K562 (cell line): ENCODE measurements around the gene MYH7.

Experiments
- TF ChIP-seq, protein P1 (sequence below), 2 experiments: fragments of 200-800 bp in 1 of 2; sonication (Bioruptor generic) in 1 of 2; sonication (generic) in 1 of 2; formaldehyde crosslinking in 1 of 2; IDR thresholded peaks in 1 of 2; conservative IDR thresholded peaks in 1 of 2; 2 replicates each; pipeline versions ENCODE4 v1.5.0 to v1.6.1; 2016 to 2020; ENCODE audit warnings: missing compliant biosample characterization in 1 of 2, missing genetic modification characterization in 1 of 2, missing genetic modification reagents in 1 of 2
- TF ChIP-seq, protein P2 (sequence below), 3 experiments: IDR thresholded peaks in 2 of 3; conservative IDR thresholded peaks in 1 of 3; 2 replicates each; pipeline ENCODE4 v1.5.1; 2011 to 2012; ENCODE audit warnings: low read length in 3 of 3, mild to moderate bottlenecking in 3 of 3, control low read depth in 2 of 3, improper control_type of control experiment in 1 of 3, inconsistent platforms in 1 of 3, low read depth in 1 of 3, mixed read lengths in 1 of 3, moderate library complexity in 1 of 3; ENCODE audit not compliant: insufficient read depth in 2 of 3

GRCh38 chr14:23464700-23465099, 29.2 kb upstream of the MYH7 start:
- TF ChIP-seq, protein P1, sequence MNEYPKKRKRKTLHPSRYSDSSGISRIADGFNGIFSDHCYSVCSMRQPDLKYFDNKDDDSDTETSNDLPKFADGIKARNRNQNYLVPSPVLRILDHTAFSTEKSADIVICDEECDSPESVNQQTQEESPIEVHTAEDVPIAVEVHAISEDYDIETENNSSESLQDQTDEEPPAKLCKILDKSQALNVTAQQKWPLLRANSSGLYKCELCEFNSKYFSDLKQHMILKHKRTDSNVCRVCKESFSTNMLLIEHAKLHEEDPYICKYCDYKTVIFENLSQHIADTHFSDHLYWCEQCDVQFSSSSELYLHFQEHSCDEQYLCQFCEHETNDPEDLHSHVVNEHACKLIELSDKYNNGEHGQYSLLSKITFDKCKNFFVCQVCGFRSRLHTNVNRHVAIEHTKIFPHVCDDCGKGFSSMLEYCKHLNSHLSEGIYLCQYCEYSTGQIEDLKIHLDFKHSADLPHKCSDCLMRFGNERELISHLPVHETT (CRISPR knock-in tag; conservative IDR thresholded peaks at IDR 0.05 in 1 of 2, IDR thresholded peaks at IDR 0.05 in 1 of 2), result no peak
- TF ChIP-seq, protein P2, sequence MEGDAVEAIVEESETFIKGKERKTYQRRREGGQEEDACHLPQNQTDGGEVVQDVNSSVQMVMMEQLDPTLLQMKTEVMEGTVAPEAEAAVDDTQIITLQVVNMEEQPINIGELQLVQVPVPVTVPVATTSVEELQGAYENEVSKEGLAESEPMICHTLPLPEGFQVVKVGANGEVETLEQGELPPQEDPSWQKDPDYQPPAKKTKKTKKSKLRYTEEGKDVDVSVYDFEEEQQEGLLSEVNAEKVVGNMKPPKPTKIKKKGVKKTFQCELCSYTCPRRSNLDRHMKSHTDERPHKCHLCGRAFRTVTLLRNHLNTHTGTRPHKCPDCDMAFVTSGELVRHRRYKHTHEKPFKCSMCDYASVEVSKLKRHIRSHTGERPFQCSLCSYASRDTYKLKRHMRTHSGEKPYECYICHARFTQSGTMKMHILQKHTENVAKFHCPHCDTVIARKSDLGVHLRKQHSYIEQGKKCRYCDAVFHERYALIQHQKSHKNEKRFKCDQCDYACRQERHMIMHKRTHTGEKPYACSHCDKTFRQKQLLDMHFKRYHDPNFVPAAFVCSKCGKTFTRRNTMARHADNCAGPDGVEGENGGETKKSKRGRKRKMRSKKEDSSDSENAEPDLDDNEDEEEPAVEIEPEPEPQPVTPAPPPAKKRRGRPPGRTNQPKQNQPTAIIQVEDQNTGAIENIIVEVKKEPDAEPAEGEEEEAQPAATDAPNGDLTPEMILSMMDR (IDR thresholded peaks at IDR 0.05 in 2 of 3, conservative IDR thresholded peaks at IDR 0.05 in 1 of 3; ENCODE audit: insufficient read depth in 2 of 3, low read depth in 1 of 3, low read length in 3 of 3), result no peak
